Transverse colon (tissue), 4 donors: Measurements from ENCODE around the gene TXLNG. TPM values are rescaled to one million over a fixed set of nuclear protein-coding genes. Genes with fewer than 3 reads are reported as not detected.
A peak's percentile ranks its signal among the peaks of the same experiment; 100 is the strongest.

Experiments used
- DNase-seq: peaks from one replicate; pipeline ENCODE4 v3.0.0-alpha.2; 2019
- H3K27ac ChIP-seq, 4 donors: fragments of 200-600 bp; sonication (generic); 2 replicates each; pipeline ENCODE4 v1.5.1; 2016 to 2018; ENCODE audit warnings: inconsistent platforms in 4 of 4
- H3K27me3 ChIP-seq: fragments of 200-600 bp; sonication (generic); 2 replicates; pipeline ENCODE4 v1.5.1; 2017; ENCODE audit warnings: inconsistent platforms
- H3K36me3 ChIP-seq, 4 donors: fragments of 200-600 bp; sonication (generic); 2 replicates each; pipeline ENCODE4 v1.5.1; 2017 to 2019; ENCODE audit warnings: inconsistent platforms in 4 of 4
- H3K4me1 ChIP-seq, 4 donors: fragments of 200-600 bp; sonication (generic); 2 replicates each; pipeline ENCODE4 v1.5.1; 2017 to 2020; ENCODE audit warnings: inconsistent platforms in 4 of 4
- H3K4me3 ChIP-seq, 4 donors: fragments of 200-600 bp; sonication (generic); 1 replicate in 1 of 4; 2 replicates in 3 of 4; pipeline versions ENCODE4 v1.5.1 to v1.6.1; 2017 to 2019; ENCODE audit warnings: inconsistent platforms in 4 of 4
- H3K9me3 ChIP-seq, 2 donors: fragments of 200-600 bp; sonication (generic); 2 replicates each; pipeline ENCODE4 v1.5.1; 2017 to 2019; ENCODE audit warnings: inconsistent platforms in 2 of 2
- CTCF ChIP-seq, 5 experiments: fragments of 200-600 bp in 3 of 5; fragments of 450-650 bp in 2 of 5; sonication (generic) in 3 of 5; IDR thresholded peaks; 1 replicate in 2 of 5; 2 replicates in 3 of 5; pipeline ENCODE4 v1.5.1; 2016 to 2017; ENCODE audit warnings: antibody characterized with exemption in 5 of 5, inconsistent platforms in 3 of 5, mild to moderate bottlenecking in 2 of 5, moderate library complexity in 1 of 5
- EP300 ChIP-seq: sonication (generic); formaldehyde crosslinking; IDR thresholded peaks from one replicate; pipeline ENCODE4 v1.6.1; 2017; ENCODE audit warnings: antibody characterized with exemption, low read depth
- POLR2A ChIP-seq: fragments of 450-650 bp; IDR thresholded peaks from one replicate; pipeline ENCODE4 v1.6.1; 2016; ENCODE audit warnings: antibody characterized with exemption, mild to moderate bottlenecking, moderate library complexity
- POLR2AphosphoS5 ChIP-seq, 3 donors: sonication (generic); formaldehyde crosslinking; IDR thresholded peaks; one replicate each; pipeline ENCODE4 v1.6.1; 2016; ENCODE audit warnings: antibody characterized with exemption in 3 of 3
- WGBS, 2 donors: methylation state at CpG; one replicate each; pipeline ENCODE4 v1.1.5; 2018; ENCODE audit warnings: low coverage in 1 of 2; 5-methylcytosine and 5-hydroxymethylcytosine counted together
- in situ Hi-C, 4 donors: fragments of 200-750 bp; cut with MboI; loops; one replicate each; pipeline versions ENCODE4 v1.15.0 to v1.15.1; 2017; ENCODE audit warnings: low sequenced_read_pairs in 3 of 4, low pct_ligation_motif_present in 1 of 4, low pct_unique_long_range_greater_than_20kb in 1 of 4
- intact Hi-C: fragments of 100-400 bp; cut with DNase I; formaldehyde crosslinking; loops from one replicate; pipeline ENCODE4 v1.15.1; 2023; ENCODE audit warnings: low total_unique reads
- total RNA-seq, 4 donors: library from RNA; depleted of rRNA; stranded (reverse); fragments of >200 nt; gene quantifications; one replicate each; pipeline ENCODE4 v1.1.0, GENCODE V29; 2016

Gene TXLNG
- total RNA-seq, 4 donors from 2014 or later: 3.4 to 24.7 (median 12.4) TPM

GRCh38 chrX:16814597-16814996, 28.3 kb downstream of the TXLNG start:
- TF ChIP-seq EP300 (no peak), POLR2A (no peak)
- Histone ChIP-seq H3K4me3 (no peak overlapping the region), H3K9me3 (no peaks in the 10 kb centered on the region), H3K27ac (no peak overlapping the region), H3K36me3 (no peaks in the 10 kb centered on the region), H3K4me1 (no peaks in the 10 kb centered on the region), H3K27me3 (no peaks in the 10 kb centered on the region)
- WGBS, 2 donors: 91% methylated on average over 1 of the region's 1 CpG; no CpG with 5 or more reads in 1 of the 2 donors
- in situ Hi-C loops (no loop called here), intact Hi-C loops (no loop called here)
- DNase-seq: no peak

GRCh38 chrX:16819634-16820033, 33.4 kb downstream of the TXLNG start:
- intact Hi-C loops: no loop called here

GRCh38 chrX:16822723-16823122, 36.5 kb downstream of the TXLNG start:
- H3K36me3 ChIP-seq: no peaks in the 10 kb centered on the region
- TF ChIP-seq EP300: no peak
- TF ChIP-seq POLR2AphosphoS5 (IDR thresholded peaks at IDR 0.05): no peak
- no peak for TF ChIP-seq POLR2A
- TF ChIP-seq CTCF (IDR thresholded peaks at IDR 0.05): no peak
- intact Hi-C loops (no loop called here), in situ Hi-C loops (loop anchor here in 1 of 4 donors (10.0 kb wide), 1 partner anchor 62 kb away; no protein-coding TSS in a partner anchor)
- no peaks in the 10 kb centered on the region for H3K27me3 ChIP-seq
- no peak for DNase-seq
- no peak overlapping the region for H3K4me3 ChIP-seq
- WGBS, 2 donors: 79 to 80% methylated on average over 1 to 2 of the region's 2 CpGs
- H3K4me1 ChIP-seq: peaks cover 0 to 3% (median 0%) of the 10 kb centered on the region in 4 donors
- no peak overlapping the region for H3K27ac ChIP-seq
- no peaks in the 10 kb centered on the region for H3K9me3 ChIP-seq

More at GRCh38 chrX:16819634-16820033, 33.4 kb downstream of the TXLNG start:
- no peak overlapping the region for H3K4me3 ChIP-seq
- peaks cover 0 to 3% (median 0%) of the 10 kb centered on the region in 4 donors for H3K4me1 ChIP-seq
- 69 to 78% methylated on average over 4 to 5 of the region's 5 CpGs for WGBS, 2 donors
- H3K27ac ChIP-seq: peak overlapping the region in 2 of 4 donors; percentile 17 to 53
- H3K9me3 ChIP-seq: no peaks in the 10 kb centered on the region
- DNase-seq: no peak
- H3K27me3 ChIP-seq: no peaks in the 10 kb centered on the region
- in situ Hi-C loops: loop anchor here in 1 of 4 donors (10.0 kb wide), 1 partner anchor 65 kb away; no protein-coding TSS in a partner anchor
- no peaks in the 10 kb centered on the region for H3K36me3 ChIP-seq
- TF ChIP-seq EP300 (no peak), POLR2AphosphoS5 (IDR thresholded peaks at IDR 0.05) (no peak), CTCF (IDR thresholded peaks at IDR 0.05) (no peak), POLR2A (no peak)

GRCh38 chrX:16825264-16826035, 39.2 kb downstream of the TXLNG start:
- TF ChIP-seq POLR2AphosphoS5 (IDR thresholded peaks at IDR 0.05) (no peak), EP300 (no peak), POLR2A (no peak), CTCF (IDR thresholded peaks at IDR 0.05) (no peak)
- in situ Hi-C loops (loop anchor here in 1 of 4 donors (10.0 kb wide), 1 partner anchor 59 kb away; no protein-coding TSS in a partner anchor), intact Hi-C loops (no loop called here)
- Histone ChIP-seq H3K27ac (no peak overlapping the region), H3K9me3 (no peaks in the 10 kb centered on the region), H3K4me1 (no peaks in the 10 kb centered on the region), H3K36me3 (no peaks in the 10 kb centered on the region), H3K4me3 (no peak overlapping the region), H3K27me3 (no peaks in the 10 kb centered on the region)
- no peak for DNase-seq
- 40 to 75% methylated on average over 2 to 8 of the region's 8 CpGs for whole genome bisulfite sequencing, 2 donors
